Colon (tissue), 2 donors: ENCODE results near the gene TBC1D2.
"Not testable (repeated sequence)": the region's sequence is repeated elsewhere in the genome, so short reads cannot be mapped to it uniquely, and the experiment has no call there.

Source experiments
- FAIRE-seq: peaks from 2 replicates; lab custom pipeline; 2012; peaks lifted over from hg19 to GRCh38; lab: Jason Lieb, UNC
- donor health status: control.
- donor health status: control.

The TBC1D2 gene, protein sequence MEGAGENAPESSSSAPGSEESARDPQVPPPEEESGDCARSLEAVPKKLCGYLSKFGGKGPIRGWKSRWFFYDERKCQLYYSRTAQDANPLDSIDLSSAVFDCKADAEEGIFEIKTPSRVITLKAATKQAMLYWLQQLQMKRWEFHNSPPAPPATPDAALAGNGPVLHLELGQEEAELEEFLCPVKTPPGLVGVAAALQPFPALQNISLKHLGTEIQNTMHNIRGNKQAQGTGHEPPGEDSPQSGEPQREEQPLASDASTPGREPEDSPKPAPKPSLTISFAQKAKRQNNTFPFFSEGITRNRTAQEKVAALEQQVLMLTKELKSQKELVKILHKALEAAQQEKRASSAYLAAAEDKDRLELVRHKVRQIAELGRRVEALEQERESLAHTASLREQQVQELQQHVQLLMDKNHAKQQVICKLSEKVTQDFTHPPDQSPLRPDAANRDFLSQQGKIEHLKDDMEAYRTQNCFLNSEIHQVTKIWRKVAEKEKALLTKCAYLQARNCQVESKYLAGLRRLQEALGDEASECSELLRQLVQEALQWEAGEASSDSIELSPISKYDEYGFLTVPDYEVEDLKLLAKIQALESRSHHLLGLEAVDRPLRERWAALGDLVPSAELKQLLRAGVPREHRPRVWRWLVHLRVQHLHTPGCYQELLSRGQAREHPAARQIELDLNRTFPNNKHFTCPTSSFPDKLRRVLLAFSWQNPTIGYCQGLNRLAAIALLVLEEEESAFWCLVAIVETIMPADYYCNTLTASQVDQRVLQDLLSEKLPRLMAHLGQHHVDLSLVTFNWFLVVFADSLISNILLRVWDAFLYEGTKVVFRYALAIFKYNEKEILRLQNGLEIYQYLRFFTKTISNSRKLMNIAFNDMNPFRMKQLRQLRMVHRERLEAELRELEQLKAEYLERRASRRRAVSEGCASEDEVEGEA

GRCh38 chr9:98255578-98256296 is at the start of gene TBC1D2:
Gene TBC1D2, minus strand, starts transcription at chr9:98255649. Its CDS starts 108 bp downstream, at chr9:98255541.
- FAIRE-seq: no peak

- FAIRE-seq: no peak
Observed at GRCh38 chr9:98304381-98304780, 48.9 kb upstream of the TBC1D2 start.

- no peak for FAIRE-seq
Observed at GRCh38 chr9:98303633-98304125, 48.2 kb upstream of the TBC1D2 start.

DNA sequence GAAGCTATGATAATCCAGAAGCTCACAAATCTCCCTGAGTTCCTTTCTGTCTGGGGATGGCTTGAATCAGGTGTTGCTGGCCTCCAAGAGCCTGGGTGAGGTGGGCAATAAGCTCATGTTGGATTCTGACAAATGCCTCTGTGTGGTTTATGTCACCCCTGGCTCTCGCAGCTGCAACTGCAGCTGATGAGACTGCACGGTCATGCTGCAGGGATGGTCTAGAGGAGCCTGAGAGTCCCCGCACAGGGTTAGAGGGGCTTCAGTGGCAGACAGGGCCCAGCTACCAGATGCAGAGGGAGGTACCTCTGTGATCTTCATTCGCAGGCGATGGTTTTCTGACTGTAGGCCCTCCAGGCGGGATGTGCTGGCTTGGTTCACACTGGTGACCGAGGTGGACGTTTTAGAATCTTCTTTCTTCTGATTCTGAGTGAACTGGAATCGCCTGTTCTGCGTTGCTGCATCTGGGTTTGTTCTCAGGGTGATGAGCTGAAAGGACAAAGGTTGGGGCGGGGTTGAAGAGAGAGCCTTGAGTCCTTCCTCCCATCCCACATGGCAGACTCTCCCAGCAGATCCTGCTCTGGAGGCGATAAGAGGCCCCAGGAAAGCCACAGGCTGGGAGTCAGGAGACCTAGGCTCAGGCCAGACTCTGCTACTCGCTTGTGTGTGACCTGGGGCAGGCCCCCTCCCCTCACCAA is 47.6 kb upstream of the TBC1D2 start:
- FAIRE-seq: no peak

- FAIRE-seq: no peak
Observed at GRCh38 chr9:98302150-98302549, 46.7 kb upstream of the TBC1D2 start.

GRCh38 chr9:98300611-98301010 is 45.2 kb upstream of the TBC1D2 start:
- no peak for FAIRE-seq

DNA sequence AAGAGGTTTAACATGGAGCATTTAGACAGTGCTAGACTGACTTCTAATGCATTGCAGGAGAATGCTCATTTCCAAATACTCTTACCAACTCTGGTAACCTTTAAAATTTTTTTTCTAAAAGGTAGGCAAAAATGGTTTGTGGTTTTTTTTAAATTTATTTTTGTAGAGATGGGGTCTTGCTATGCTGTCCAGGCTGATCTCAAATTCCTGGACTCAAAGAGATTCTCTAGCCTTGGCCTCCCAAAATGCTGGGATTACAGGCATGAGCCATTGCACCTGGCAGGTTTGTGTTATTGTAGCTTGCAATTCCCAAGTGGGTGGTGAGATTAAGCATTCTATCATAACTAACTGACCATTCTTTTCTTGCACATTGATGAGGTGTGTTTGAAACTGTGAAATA is 43.0 kb upstream of the TBC1D2 start:
- FAIRE-seq: no peak

DNA sequence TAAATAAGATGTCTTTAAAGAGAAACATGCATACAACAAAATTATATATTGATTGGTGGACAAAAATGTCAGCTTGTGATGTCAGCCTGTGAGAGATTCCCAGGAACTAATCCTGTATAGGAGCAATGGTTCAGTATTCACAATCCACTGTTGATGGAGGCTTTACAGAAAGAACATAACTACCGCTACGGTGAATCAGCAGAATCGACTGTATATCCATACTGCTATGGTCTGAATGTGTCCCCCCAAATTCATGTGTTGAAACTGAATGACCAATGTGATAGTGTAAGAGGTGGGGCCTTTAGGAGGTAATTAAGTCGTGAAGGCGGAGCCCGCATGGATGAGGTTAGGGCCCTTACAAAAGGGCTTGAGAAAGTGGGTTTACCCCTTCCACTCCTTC is 40.4 kb upstream of the TBC1D2 start:
- FAIRE-seq: no peak

- FAIRE-seq: no peak
Observed at GRCh38 chr9:98291820-98292219, 36.4 kb upstream of the TBC1D2 start.

GRCh38 chr9:98290411-98290810 is 35.0 kb upstream of the TBC1D2 start:
- FAIRE-seq: no peak

GRCh38 chr9:98289614-98290201 is 34.3 kb upstream of the TBC1D2 start:
- no peak for FAIRE-seq

- no peak for FAIRE-seq
Observed at GRCh38 chr9:98288881-98289280, 33.4 kb upstream of the TBC1D2 start.

GRCh38 chr9:98287384-98287783 is 31.9 kb upstream of the TBC1D2 start:
- no peak for FAIRE-seq

- no peak for FAIRE-seq
Observed at GRCh38 chr9:98285446-98285845, 30.0 kb upstream of the TBC1D2 start.

- FAIRE-seq: no peak
Observed at GRCh38 chr9:98284754-98285153, 29.3 kb upstream of the TBC1D2 start.

DNA sequence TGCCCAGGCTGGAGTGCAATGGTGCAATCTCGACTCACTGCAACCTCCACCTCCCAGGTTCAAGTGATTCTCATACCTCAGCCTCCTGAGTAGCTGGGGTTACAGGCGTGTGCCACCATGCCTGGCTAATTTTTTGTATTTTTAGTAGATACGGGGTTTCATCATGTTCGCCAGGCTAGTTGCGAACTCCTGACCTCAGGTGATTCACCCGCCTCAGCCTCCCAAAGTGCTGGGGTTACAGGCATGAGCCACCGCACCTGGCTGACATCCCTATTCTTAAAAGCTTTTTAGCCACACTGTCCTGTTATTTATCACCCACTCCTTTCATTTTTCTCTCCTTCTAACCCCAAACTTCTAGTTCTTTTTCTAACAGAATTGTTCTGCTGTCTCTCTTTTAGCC is 27.7 kb upstream of the TBC1D2 start:
- FAIRE-seq: not testable (repeated sequence)

GRCh38 chr9:98281281-98281680 is 25.8 kb upstream of the TBC1D2 start:
- no peak for FAIRE-seq

GRCh38 chr9:98280574-98280973 is 25.1 kb upstream of the TBC1D2 start:
- no peak for FAIRE-seq

DNA sequence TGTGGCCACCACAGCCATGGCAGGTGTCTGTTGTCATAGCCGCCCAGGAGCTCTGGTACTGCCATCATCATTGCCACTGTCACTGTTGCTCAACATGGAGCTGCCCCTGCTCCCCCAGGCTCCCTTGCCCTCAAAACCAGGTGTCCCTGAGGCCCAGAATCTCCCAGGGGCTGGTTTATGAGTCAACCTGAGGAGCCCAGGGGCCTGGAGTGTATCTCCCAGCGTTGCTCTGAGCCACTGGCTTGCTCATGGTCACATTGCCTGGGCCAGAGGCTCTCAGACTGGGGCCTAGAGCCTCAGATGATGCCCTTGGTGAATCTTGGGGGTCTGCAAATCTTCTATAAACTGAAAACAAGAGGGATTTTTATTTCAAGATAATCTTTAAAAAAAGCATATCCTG is 24.7 kb upstream of the TBC1D2 start:
- no peak for FAIRE-seq

- no peak for FAIRE-seq
Observed at GRCh38 chr9:98276907-98277469, 21.5 kb upstream of the TBC1D2 start.

DNA sequence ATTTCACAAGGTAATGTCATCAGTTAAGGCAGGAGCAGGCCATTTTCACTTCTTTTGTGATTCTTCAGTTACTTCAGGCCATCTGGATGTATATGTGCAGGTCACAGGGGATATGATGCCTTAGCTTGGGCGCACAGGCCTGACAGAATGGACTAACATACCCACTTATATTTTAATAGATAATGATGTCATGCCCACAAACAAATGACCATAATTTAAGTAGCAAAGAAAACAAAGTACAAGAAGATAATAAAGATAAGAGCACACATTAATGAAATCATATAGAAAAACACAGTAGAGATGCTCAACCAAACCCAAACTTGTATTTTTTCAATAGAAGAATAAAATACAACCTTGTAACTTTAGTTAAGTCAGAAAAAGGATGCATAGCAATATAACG is 19.7 kb upstream of the TBC1D2 start:
- FAIRE-seq: no peak
